HEK293T (cell line): Measurements from ENCODE around the gene UNKL.

Experiments
- CTCF ChIA-PET: fragments of 350-600 bp; formaldehyde crosslinking; extraction: SDS; loops from one replicate; lab custom pipeline; 2021; ENCODE audit warnings: antibody characterized with exemption, inconsistent platforms; lab: Yijun Ruan, JAX
- POLR2A ChIA-PET: fragments of 350-600 bp; formaldehyde crosslinking; extraction: SDS; loops from one replicate; lab custom pipeline; 2020; ENCODE audit warnings: antibody characterized with exemption, inconsistent platforms; lab: Yijun Ruan, JAX
- DNase-seq: peaks from one replicate; pipeline ENCODE4 v3.0.0; 2012; ENCODE audit warnings: mixed read lengths; ENCODE audit errors: extremely low spot score
- ARNT ChIP-seq: fragments of 450-650 bp; IDR thresholded peaks from 2 replicates; pipeline ENCODE4 v1.6.1; 2017; ENCODE audit warnings: mild to moderate bottlenecking
- BHLHE40 ChIP-seq: fragments of 450-650 bp; IDR thresholded peaks from 2 replicates; pipeline ENCODE4 v1.6.1; 2016; ENCODE audit warnings: mild to moderate bottlenecking, moderate library complexity, borderline replicate concordance
- CTBP1 ChIP-seq: fragments of 450-650 bp; IDR thresholded peaks from 2 replicates; pipeline ENCODE4 v1.6.1; 2016; ENCODE audit warnings: borderline replicate concordance
- ELF4 ChIP-seq: fragments of 450-650 bp; IDR thresholded peaks from 2 replicates; pipeline ENCODE4 v1.6.1; 2017; ENCODE audit warnings: antibody characterized with exemption
- FOXA1 ChIP-seq: fragments of 450-650 bp; IDR thresholded peaks from 2 replicates; pipeline ENCODE4 v1.6.1; 2016; ENCODE audit warnings: mild to moderate bottlenecking
- FOXK2 ChIP-seq: fragments of 450-650 bp; IDR thresholded peaks from 2 replicates; pipeline ENCODE4 v1.6.1; 2016; ENCODE audit warnings: mild to moderate bottlenecking
- FOXM1 ChIP-seq: fragments of 450-650 bp; IDR thresholded peaks from 2 replicates; pipeline ENCODE4 v1.6.1; 2017; ENCODE audit warnings: mild to moderate bottlenecking, borderline replicate concordance
- HDGF ChIP-seq: fragments of 450-650 bp; IDR thresholded peaks from 2 replicates; pipeline ENCODE4 v1.6.1; 2017; ENCODE audit warnings: antibody characterized with exemption, borderline replicate concordance
- L3MBTL2 ChIP-seq: fragments of 450-650 bp; conservative IDR thresholded peaks from 2 replicates; pipeline ENCODE4 v1.6.1; 2016; ENCODE audit warnings: mild to moderate bottlenecking
- LEF1 ChIP-seq: fragments of 450-650 bp; IDR thresholded peaks from 2 replicates; pipeline ENCODE4 v1.6.1; 2017; ENCODE audit warnings: mild to moderate bottlenecking, borderline replicate concordance
- NFRKB ChIP-seq: fragments of 450-650 bp; IDR thresholded peaks from 2 replicates; pipeline ENCODE4 v1.6.1; 2016; ENCODE audit warnings: mild to moderate bottlenecking, moderate library complexity
- PKNOX1 ChIP-seq: fragments of 450-650 bp; IDR thresholded peaks from 2 replicates; pipeline ENCODE4 v1.6.1; 2016
- SP1 ChIP-seq: fragments of 450-650 bp; IDR thresholded peaks from 2 replicates; pipeline ENCODE4 v1.6.1; 2017
- SUZ12 ChIP-seq: fragments of 450-650 bp; IDR thresholded peaks from 2 replicates; pipeline ENCODE4 v1.6.1; 2016; ENCODE audit warnings: mild to moderate bottlenecking
- TARDBP ChIP-seq: fragments of 450-650 bp; IDR thresholded peaks from 2 replicates; pipeline ENCODE4 v1.6.1; 2016
- ZNF384 ChIP-seq: fragments of 450-650 bp; IDR thresholded peaks from 2 replicates; pipeline ENCODE4 v1.6.1; 2016

Gene UNKL

GRCh38 chr16:1401061-1401757, 13.3 kb downstream of the UNKL start:
- POLR2A ChIA-PET: no interaction called here
- TF ChIP-seq FOXK2 (no peak), ZNF384 (no peak), HDGF (no peak), L3MBTL2 (no peak), BHLHE40 (no peak), ELF4 (no peak), SP1 (no peak), FOXM1 (no peak)
- CTCF ChIA-PET: no interaction called here
- no peak for DNase-seq

- DNase-seq: no peak
- ChIA-PET POLR2A (no interaction called here), CTCF (no interaction called here)
- TF ChIP-seq FOXM1: no peak
- no peak for TF ChIP-seq L3MBTL2
- no peak for TF ChIP-seq ELF4
- no peak for TF ChIP-seq CTBP1
- no peak for TF ChIP-seq BHLHE40
- no peak for TF ChIP-seq ZNF384
- TF ChIP-seq FOXK2: no peak
These were observed 15.5 kb downstream of the UNKL start for GRCh38 chr16:1398826-1399581.

GRCh38 chr16:1398351-1398750, 16.2 kb downstream of the UNKL start:
- POLR2A ChIA-PET: no interaction called here
- TF ChIP-seq ZNF384 (no peak), SUZ12 (no peak), BHLHE40 (no peak), SP1 (no peak), HDGF (no peak), FOXA1 (no peak), FOXM1 (no peak), FOXK2 (no peak), NFRKB (no peak)
- CTCF ChIA-PET: no interaction called here
- DNase-seq: no peak

- ChIA-PET CTCF (no interaction called here), POLR2A (no interaction called here)
- TF ChIP-seq CTBP1 (no peak), BHLHE40 (no peak), FOXM1 (no peak), ARNT (no peak), TARDBP (no peak), HDGF (no peak), FOXK2 (no peak), LEF1 (no peak), FOXA1 (no peak), ELF4 (no peak), NFRKB (no peak), SUZ12 (no peak), PKNOX1 (no peak), ZNF384 (no peak), L3MBTL2 (no peak), SP1 (no peak)
- no peak for DNase-seq
These were observed 16.7 kb downstream of the UNKL start for GRCh38 chr16:1397779-1398178.

GRCh38 chr16:1395444-1396031, 19.0 kb downstream of the UNKL start:
- POLR2A ChIA-PET: interaction anchor here (0.7 kb wide), 1 partner anchor 26 kb away, joined by 4 read pairs; no protein-coding TSS in a partner anchor
- TF ChIP-seq ZNF384 (no peak), L3MBTL2 (no peak), HDGF (no peak), FOXA1 (no peak), BHLHE40 (no peak), NFRKB (no peak)
- no peak for DNase-seq
- CTCF ChIA-PET: interaction anchor here (1.2 kb wide), 1 partner anchor 17 kb away, joined by 3 read pairs; no protein-coding TSS in a partner anchor

GRCh38 chr16:1394367-1394951, 20.0 kb downstream of the UNKL start:
- POLR2A ChIA-PET: no interaction called here
- CTCF ChIA-PET: interaction anchor here (1.2 kb wide), 1 partner anchor 16 kb away, joined by 3 read pairs; no protein-coding TSS in a partner anchor
- TF ChIP-seq PKNOX1 (no peak), L3MBTL2 (no peak), ZNF384 (no peak), FOXA1 (no peak), CTBP1 (no peak), ARNT (no peak), FOXK2 (no peak), ELF4 (no peak), BHLHE40 (no peak), HDGF (no peak), LEF1 (no peak)
- DNase-seq: no peak
